Esophagus squamous epithelium (tissue), 5 donors: Measurements from ENCODE around the gene NRDE2. TPM values are rescaled to one million over a fixed set of nuclear protein-coding genes. Genes with fewer than 3 reads are reported as not detected.

ENCODE experiments used
- DNase-seq: peaks from one replicate; lab custom pipeline; 2025; lab: John Stamatoyannopoulos, UW
- H3K27ac ChIP-seq, 4 donors: fragments of 200-600 bp; sonication (generic); one replicate each; pipeline ENCODE4 v1.5.1; 2016 to 2019; ENCODE audit warnings: mild to moderate bottlenecking in 1 of 4
- H3K27me3 ChIP-seq, 4 donors: fragments of 200-600 bp; sonication (generic); 1 replicate in 3 of 4; 2 replicates in 1 of 4; pipeline versions ENCODE4 v1.5.1 to v1.6.0; 2017 to 2021; ENCODE audit warnings: antibody characterized with exemption in 1 of 4
- H3K36me3 ChIP-seq, 3 donors: fragments of 200-600 bp; sonication (generic); one replicate each; pipeline ENCODE4 v1.5.1; 2016 to 2019
- H3K4me1 ChIP-seq, 3 donors: fragments of 200-600 bp; sonication (generic); one replicate each; pipeline ENCODE4 v1.5.1; 2017 to 2019
- H3K4me3 ChIP-seq, 4 donors: fragments of 200-600 bp; sonication (generic); 1 replicate in 3 of 4; 2 replicates in 1 of 4; pipeline ENCODE4 v1.5.1; 2016 to 2019; ENCODE audit warnings: mild to moderate bottlenecking in 2 of 4, moderate library complexity in 1 of 4
- H3K9me3 ChIP-seq, 3 donors: fragments of 200-600 bp; sonication (generic); one replicate each; pipeline ENCODE4 v1.5.1; 2016 to 2019
- POLR2A ChIP-seq, 4 donors: fragments of 450-650 bp; IDR thresholded peaks; one replicate each; pipeline ENCODE4 v1.6.1; 2017; ENCODE audit warnings: antibody characterized with exemption in 4 of 4, mild to moderate bottlenecking in 4 of 4, moderate library complexity in 3 of 4
- whole genome bisulfite sequencing, 2 donors: methylation state at CpG; one replicate each; pipeline ENCODE4 v1.1.5; 2018; 5-methylcytosine and 5-hydroxymethylcytosine counted together
- intact Hi-C: fragments of 100-400 bp; cut with DNase I; formaldehyde crosslinking; loops from one replicate; pipeline ENCODE4 v1.15.0; 2022
- total RNA-seq, 4 donors: library from RNA; depleted of rRNA; stranded (reverse); fragments of >200 nt; gene quantifications; one replicate each; pipeline ENCODE4 v1.1.0, GENCODE V29; 2016
- TF ChIP-seq, protein P1 (sequence below), 6 experiments: fragments of 450-650 bp in 4 of 6; fragments of 200-600 bp in 2 of 6; sonication (generic) in 2 of 6; IDR thresholded peaks; one replicate each; pipeline ENCODE4 v1.5.1; 2016 to 2019; ENCODE audit warnings: antibody characterized with exemption in 6 of 6, mild to moderate bottlenecking in 4 of 6, moderate library complexity in 4 of 6
- donor health status: DM: yes; HTN: yes; CAD: no.

Gene NRDE2
- total RNA-seq, 4 donors from 2014 or later: 9.6 to 13.4 (median 10.3) TPM

- Histone ChIP-seq H3K9me3 (no peaks in the 10 kb centered on the region), H3K4me1 (no peaks in the 10 kb centered on the region), H3K27ac (no peak overlapping the region), H3K4me3 (no peak overlapping the region), H3K36me3 (peaks cover 0 to 67% (median 4%) of the 10 kb centered on the region in 3 donors), H3K27me3 (no peaks in the 10 kb centered on the region)
- WGBS, 2 donors: 81 to 82% methylated on average over 4 of the region's 4 CpGs
- no peak for TF ChIP-seq POLR2A (IDR thresholded peaks at IDR 0.05)
- TF ChIP-seq, protein P1, sequence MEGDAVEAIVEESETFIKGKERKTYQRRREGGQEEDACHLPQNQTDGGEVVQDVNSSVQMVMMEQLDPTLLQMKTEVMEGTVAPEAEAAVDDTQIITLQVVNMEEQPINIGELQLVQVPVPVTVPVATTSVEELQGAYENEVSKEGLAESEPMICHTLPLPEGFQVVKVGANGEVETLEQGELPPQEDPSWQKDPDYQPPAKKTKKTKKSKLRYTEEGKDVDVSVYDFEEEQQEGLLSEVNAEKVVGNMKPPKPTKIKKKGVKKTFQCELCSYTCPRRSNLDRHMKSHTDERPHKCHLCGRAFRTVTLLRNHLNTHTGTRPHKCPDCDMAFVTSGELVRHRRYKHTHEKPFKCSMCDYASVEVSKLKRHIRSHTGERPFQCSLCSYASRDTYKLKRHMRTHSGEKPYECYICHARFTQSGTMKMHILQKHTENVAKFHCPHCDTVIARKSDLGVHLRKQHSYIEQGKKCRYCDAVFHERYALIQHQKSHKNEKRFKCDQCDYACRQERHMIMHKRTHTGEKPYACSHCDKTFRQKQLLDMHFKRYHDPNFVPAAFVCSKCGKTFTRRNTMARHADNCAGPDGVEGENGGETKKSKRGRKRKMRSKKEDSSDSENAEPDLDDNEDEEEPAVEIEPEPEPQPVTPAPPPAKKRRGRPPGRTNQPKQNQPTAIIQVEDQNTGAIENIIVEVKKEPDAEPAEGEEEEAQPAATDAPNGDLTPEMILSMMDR (IDR thresholded peaks at IDR 0.05): no peak
- intact Hi-C loops: no loop called here
- DNase-seq: no peak
These were observed 13.7 kb downstream of the NRDE2 start for GRCh38 chr14:90318016-90318415.

DNA sequence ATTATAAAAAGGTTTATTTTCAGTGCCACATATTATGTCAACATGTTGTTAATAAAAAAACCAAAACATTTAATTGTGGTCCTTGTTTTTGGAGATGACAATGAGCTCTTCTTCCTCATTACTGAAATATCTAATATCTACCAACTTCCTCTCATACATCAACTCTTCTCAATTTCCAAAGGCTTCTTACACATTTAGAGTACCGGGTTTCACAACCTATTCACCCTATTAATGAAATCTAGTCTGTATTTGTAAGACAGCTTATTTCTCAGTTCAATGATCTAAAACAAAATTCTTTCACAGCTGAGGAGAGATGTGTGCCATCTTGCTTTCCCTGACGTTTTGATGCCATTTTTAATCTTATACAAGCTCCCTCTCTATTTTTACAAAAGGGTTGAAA is 14.5 kb downstream of the NRDE2 start:
- Histone ChIP-seq H3K27ac (no peak overlapping the region), H3K9me3 (no peaks in the 10 kb centered on the region), H3K36me3 (peaks cover 0 to 74% (median 4%) of the 10 kb centered on the region in 3 donors), H3K4me1 (no peaks in the 10 kb centered on the region), H3K27me3 (no peaks in the 10 kb centered on the region), H3K4me3 (no peak overlapping the region)
- DNase-seq: no peak
- 74 to 87% methylated on average over 2 of the region's 2 CpGs for WGBS, 2 donors
- intact Hi-C loops: no loop called here
- TF ChIP-seq, protein P1 (IDR thresholded peaks at IDR 0.05): no peak
- TF ChIP-seq POLR2A (IDR thresholded peaks at IDR 0.05): no peak

DNA sequence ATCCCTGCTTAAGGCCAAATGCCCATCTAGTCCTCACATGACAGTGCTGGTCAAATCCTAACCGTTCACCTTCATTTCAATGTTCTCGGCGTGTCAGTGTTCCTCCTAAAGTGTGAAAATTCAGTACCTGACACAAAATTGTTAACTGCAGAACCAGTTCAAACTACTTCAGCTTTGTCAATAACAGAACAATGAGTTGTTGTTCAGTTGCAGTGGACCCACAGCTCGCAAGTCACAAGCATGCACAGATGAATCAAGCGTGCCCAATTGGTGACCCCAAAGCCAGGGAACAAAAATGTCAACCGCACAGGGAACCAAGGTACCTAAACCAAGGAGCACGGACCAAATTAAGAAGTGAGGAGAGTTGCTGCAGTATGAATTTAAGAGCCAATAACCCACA is 23.2 kb downstream of the NRDE2 start:
- H3K4me3 ChIP-seq: no peak overlapping the region
- TF ChIP-seq, protein P1 (IDR thresholded peaks at IDR 0.05): no peak
- TF ChIP-seq POLR2A (IDR thresholded peaks at IDR 0.05): no peak
- H3K9me3 ChIP-seq: no peaks in the 10 kb centered on the region
- no peak overlapping the region for H3K27ac ChIP-seq
- DNase-seq: no peak
- H3K27me3 ChIP-seq: no peaks in the 10 kb centered on the region
- WGBS, 2 donors: 92 to 94% methylated on average over 6 to 7 of the region's 7 CpGs
- H3K36me3 ChIP-seq: peaks cover 0 to 95% (median 12%) of the 10 kb centered on the region in 3 donors
- H3K4me1 ChIP-seq: no peaks in the 10 kb centered on the region
- intact Hi-C loops: no loop called here

DNA sequence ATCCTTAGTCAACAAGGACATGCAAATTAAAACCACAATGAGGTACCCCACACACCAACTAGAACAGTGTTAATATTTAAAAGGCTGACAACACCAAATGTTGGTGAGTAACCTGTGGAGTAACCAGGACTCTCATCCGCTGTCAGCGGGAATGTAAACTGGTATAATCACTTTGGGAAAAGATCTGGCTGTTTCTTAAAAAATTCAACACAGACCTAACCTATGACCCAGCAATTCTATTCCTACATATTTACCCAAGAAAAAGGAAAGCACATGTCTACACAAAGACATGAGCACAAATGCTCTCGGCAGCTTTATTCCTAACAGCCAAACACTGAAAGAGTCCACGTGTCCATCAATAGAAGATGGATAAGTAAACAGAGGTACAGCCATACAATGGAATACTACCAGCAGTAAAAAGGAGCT is 26.6 kb downstream of the NRDE2 start:
- 87 to 88% methylated on average over 4 of the region's 4 CpGs for WGBS, 2 donors
- Histone ChIP-seq H3K27ac (no peak overlapping the region), H3K4me1 (peaks cover 0 to 17% (median 3%) of the 10 kb centered on the region in 3 donors), H3K9me3 (no peaks in the 10 kb centered on the region), H3K27me3 (no peaks in the 10 kb centered on the region), H3K36me3 (peaks cover 0 to 77% (median 19%) of the 10 kb centered on the region in 3 donors), H3K4me3 (no peak overlapping the region)
- intact Hi-C loops: no loop called here
- TF ChIP-seq POLR2A (IDR thresholded peaks at IDR 0.05): no peak
- TF ChIP-seq, protein P1 (IDR thresholded peaks at IDR 0.05): no peak
- DNase-seq: no peak

DNA sequence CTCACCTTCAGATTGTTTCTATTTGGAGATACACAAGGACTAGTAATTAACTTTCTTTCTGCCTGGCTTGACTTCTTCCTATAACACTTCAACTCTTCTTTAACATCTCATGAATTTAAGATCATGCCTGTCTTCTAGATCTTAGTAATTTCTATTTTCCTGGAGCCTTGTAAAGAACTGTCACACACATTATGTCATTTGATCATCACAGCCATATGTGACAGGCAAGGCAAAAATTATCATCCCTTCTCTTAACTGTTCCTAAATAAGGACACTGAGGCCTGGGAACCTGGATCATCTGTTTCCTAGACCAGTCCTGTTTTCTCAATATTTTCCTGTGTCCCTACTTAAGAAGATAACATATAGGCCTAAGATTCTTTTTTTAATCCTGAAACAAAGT is 27.2 kb downstream of the NRDE2 start:
- intact Hi-C loops: no loop called here
- no peaks in the 10 kb centered on the region for H3K27me3 ChIP-seq
- H3K4me1 ChIP-seq: peaks cover 0 to 17% (median 3%) of the 10 kb centered on the region in 3 donors
- no peak overlapping the region for H3K4me3 ChIP-seq
- no peak overlapping the region for H3K27ac ChIP-seq
- DNase-seq: no peak
- peaks cover 0 to 71% (median 19%) of the 10 kb centered on the region in 3 donors for H3K36me3 ChIP-seq
- no peaks in the 10 kb centered on the region for H3K9me3 ChIP-seq
- TF ChIP-seq POLR2A (IDR thresholded peaks at IDR 0.05): no peak

DNA sequence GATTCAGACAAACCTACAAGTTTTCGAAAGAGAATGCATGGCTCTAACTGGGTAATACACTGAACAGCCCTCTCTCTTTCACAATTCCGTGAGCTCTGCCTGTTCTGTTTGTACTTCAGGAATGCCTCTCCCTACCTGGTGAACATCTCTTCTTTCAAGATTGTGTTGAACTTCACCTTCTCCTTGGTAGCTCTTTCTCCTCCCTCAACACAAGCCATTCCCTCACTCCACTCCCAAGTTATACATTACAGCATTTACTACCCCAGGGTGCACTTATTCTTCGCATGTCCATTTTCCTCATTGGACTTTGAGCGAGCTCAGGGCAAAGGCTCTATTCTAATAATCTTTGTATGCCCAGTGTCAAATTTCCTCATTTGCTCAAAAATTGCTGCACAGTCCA is 28.3 kb downstream of the NRDE2 start:
- H3K27ac ChIP-seq: no peak overlapping the region
- H3K27me3 ChIP-seq: no peaks in the 10 kb centered on the region
- DNase-seq: no peak
- peaks cover 0 to 71% (median 19%) of the 10 kb centered on the region in 3 donors for H3K36me3 ChIP-seq
- TF ChIP-seq POLR2A (IDR thresholded peaks at IDR 0.05): no peak
- TF ChIP-seq, protein P1 (IDR thresholded peaks at IDR 0.05): no peak
- no peaks in the 10 kb centered on the region for H3K9me3 ChIP-seq
- 94 to 98% methylated on average over 4 of the region's 4 CpGs for WGBS, 2 donors
- peaks cover 0 to 20% (median 3%) of the 10 kb centered on the region in 3 donors for H3K4me1 ChIP-seq
- intact Hi-C loops: no loop called here
- no peak overlapping the region for H3K4me3 ChIP-seq
